Fibroblast of lung (primary cell): Measurements from ENCODE around the gene DCDC2B.

Source experiments
- EZH2 ChIP-seq: IDR thresholded peaks from 2 replicates; pipeline ENCODE4 v1.5.1; 2012; ENCODE audit warnings: low read length, control low read depth, mild to moderate bottlenecking; ENCODE audit errors: missing control alignments
- TF ChIP-seq, protein P1 (sequence below), 2 donors: IDR thresholded peaks in 1 of 2; conservative IDR thresholded peaks in 1 of 2; 1 replicate in 1 of 2; 2 replicates in 1 of 2; pipeline ENCODE4 v1.5.1; 2011 to 2012; ENCODE audit warnings: low read length in 2 of 2, control low read depth in 1 of 2, inconsistent platforms in 1 of 2, low read depth in 1 of 2, mild to moderate bottlenecking in 1 of 2

DNA sequence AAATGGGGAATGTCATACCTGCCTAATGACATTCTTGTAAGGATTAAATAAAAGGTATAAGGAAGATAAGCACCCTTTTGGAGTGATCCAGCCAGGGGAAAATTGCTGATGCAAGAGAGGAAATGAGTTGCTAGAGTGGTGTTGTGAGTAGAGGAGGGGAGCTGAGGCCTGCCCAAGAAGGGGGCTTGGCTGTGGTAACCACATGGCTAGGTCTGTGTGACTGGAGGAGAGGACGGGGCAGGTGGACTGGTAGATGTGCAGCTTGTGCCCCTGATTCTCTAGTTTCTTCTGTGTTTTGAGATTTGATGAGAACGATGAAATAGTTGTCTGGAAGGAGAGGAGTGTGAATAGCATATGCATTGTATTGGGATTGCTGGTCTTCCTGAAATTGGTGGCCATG lies 22.8 kb upstream of the DCDC2B start:
- TF ChIP-seq, protein P1, sequence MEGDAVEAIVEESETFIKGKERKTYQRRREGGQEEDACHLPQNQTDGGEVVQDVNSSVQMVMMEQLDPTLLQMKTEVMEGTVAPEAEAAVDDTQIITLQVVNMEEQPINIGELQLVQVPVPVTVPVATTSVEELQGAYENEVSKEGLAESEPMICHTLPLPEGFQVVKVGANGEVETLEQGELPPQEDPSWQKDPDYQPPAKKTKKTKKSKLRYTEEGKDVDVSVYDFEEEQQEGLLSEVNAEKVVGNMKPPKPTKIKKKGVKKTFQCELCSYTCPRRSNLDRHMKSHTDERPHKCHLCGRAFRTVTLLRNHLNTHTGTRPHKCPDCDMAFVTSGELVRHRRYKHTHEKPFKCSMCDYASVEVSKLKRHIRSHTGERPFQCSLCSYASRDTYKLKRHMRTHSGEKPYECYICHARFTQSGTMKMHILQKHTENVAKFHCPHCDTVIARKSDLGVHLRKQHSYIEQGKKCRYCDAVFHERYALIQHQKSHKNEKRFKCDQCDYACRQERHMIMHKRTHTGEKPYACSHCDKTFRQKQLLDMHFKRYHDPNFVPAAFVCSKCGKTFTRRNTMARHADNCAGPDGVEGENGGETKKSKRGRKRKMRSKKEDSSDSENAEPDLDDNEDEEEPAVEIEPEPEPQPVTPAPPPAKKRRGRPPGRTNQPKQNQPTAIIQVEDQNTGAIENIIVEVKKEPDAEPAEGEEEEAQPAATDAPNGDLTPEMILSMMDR (conservative IDR thresholded peaks at IDR 0.05 in 1 of 2, IDR thresholded peaks at IDR 0.05 in 1 of 2; ENCODE audit: low read depth in 1 of 2, low read length in 2 of 2), result no peak
- TF ChIP-seq EZH2, result no peak
